Measurements from ENCODE around the gene ADM2.

ADM2 gene

GRCh38 chr22:50445071-50445879 is 36.1 kb upstream of the ADM2 start:
- no peak overlapping the region for H3K4me3 ChIP-seq (ENCODE audit: low read depth, low read length)

DNA sequence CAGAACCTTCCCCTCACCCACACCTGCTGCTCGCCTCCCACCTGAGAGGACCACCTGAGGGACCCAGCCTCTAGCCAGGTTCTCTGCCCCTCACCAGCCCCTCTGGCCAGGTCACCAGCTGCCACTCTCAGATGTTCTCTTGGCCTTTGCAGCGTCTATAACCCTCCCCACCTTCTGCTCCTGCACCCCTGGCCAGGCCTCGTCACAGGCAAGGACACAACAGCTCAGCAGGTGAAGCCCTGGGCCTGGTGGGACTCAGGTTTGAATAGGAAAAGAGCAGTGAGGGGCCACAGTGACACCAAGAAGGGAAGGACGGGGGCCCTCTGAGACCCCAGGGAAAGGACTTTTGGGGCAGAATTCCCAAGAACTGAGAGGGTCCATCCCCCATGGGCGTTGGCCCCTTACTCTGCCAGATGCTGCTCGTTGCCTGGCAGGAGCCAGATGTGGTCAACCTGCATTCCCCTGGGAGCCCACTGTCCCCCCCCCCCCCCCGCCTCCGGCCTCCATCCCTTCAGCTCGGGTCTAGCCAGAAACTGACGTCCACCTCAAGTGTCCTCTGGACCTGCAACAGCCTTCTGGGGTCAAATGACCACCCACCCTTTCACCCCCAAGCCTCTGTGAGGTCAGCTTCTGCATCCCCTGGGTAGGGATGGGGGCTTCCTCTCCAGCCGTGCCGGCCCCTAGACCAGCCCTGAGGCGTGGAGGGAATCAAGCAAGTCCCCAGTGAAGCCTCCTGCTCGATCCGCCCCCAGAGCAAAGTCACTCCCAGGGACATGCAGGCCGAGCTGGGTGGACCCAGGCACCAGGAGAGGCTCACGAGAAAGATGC is 35.2 kb upstream of the ADM2 start:
- no peak overlapping the region for H3K4me3 ChIP-seq (ENCODE audit: low read depth, low read length)

- H3K4me3 ChIP-seq (ENCODE audit: low read depth, low read length): no peak overlapping the region
Measured at GRCh38 chr22:50446708-50447575, 34.4 kb upstream of the ADM2 start.

DNA sequence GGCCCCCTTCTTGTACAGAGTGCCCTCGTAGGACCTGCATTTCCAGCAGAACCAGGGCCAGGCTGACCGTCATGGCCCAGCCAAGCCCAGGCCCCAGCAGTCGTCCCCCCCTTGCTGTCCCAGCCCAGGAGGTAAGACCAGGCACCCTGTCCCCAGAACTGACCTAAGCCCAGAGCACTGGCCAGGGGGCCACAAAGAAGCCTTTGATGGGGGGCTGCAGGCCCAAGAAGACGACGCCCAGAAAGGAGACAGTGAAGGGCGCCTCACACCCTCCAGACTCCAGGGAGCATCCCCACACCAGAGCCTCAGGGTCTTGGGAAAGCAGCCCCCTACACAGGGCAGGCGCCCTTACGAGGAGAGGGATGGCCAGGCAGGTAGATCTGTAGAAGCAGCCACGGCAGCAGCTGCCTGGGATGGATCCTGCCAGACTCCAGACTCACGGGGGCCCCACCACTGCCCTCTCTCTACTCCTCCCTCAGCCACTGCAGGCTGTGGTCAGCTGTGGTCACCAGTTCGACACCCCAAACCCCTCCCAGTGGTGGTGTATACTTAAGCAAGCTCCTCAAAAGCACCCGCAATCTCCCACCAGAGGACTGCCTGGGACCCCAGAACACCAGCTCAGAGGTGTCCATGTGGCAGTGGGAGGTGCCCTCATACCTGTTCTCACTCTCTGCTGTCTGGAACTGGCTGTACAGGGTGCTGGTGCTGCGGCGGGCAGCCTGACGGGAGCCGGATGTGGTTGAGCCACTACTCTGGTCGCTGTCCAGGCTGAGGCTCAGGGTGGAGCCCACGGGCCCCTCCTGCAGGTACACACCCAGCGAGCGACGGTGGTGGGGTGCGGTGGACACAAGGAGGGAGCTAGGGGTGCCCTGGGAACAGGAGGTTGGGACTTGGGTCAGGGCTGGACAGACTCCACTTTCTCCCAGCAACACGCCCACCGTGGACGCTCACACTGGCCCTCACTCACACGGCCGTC is 33.5 kb upstream of the ADM2 start:
- H3K4me3 ChIP-seq (ENCODE audit: low read depth, low read length): no peak overlapping the region

DNA sequence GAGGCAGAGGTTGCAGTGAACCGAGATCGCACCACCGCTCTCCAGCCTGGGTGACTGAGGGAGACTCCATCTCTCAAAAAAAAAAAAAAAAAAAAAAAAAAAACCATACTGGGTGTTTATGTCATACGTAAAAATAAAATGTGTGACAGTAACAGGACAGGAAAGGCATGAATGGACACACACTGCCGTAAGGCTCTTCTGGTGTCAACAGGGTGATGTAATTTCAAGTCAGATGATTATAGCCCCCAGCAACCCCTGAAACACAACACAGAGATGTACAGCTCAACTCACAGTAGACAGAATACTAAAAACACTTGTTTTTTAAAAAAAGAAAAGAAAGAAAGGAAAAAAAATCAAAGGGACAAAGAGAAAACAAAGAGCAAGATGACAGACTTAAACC is 28.7 kb upstream of the ADM2 start:
- H3K4me3 ChIP-seq (ENCODE audit: low read depth, low read length): no peak overlapping the region

DNA sequence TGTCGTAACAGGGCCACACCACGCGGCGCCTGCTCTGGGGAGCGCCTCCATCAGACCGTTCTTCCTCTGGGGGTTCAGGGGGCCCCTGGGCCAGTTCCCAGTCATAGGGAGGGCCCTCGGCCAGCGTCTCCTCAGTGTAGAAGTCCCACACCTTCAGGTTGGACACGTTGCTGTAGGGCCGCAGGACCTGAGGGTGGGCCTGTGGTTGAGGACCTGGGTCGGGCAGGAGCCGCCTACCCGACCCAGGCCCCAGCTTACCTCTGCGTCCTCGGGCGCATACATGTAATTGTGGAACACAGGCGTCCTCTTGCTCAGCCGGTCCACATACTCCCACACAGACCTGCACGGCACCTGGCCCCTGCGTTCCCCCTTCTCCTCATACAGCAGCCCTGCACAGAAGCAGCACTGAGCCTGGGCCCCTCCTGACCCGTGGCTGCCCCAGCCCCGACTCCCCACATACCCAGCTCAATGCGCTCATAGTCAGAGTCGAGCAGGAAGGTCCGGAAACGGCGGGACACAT is 26.7 kb upstream of the ADM2 start:
- no peak overlapping the region for H3K4me3 ChIP-seq (ENCODE audit: low read depth, low read length)

DNA sequence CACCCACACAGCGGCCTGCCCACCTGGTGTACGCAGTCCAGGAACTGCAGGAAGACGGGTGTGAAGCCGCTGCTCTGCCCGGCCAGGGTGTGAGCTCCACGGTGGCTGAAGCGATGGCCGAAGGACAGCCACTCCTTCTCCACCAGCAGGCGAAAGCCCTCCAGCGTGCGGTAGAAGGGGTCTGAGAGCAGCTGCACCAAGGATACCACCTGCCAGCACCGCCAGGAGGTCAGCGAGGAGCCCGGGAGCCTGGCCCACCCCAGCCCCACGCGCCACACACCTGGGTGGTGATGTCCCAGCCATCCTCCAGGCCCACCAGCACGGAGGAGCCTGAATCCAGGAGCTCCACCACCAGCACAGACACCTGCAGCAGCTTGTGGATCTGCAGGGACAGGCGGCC is 26.1 kb upstream of the ADM2 start:
- H3K4me3 ChIP-seq (ENCODE audit: low read depth, low read length): no peak overlapping the region

DNA sequence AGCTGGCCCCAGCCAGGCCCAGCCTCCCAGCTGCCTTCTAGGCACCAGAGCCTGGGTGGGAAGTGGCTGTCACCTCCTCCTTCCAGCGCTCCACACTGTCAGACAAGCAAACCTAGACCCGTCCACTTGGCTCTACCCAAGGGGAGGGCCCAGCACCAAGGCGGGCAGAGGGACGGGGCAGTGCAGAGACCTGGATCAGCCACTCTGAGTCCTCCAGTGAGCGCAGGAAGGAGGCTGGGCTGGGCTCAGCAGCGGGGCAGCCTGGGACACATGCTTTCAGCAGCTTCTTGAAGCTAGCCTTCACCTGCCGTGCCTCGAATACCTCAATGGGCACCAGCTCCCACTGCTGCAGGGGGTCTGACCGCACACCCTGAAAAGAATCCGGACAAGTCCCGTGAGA is 25.3 kb upstream of the ADM2 start:
- no peak overlapping the region for H3K4me3 ChIP-seq (ENCODE audit: low read depth, low read length)

DNA sequence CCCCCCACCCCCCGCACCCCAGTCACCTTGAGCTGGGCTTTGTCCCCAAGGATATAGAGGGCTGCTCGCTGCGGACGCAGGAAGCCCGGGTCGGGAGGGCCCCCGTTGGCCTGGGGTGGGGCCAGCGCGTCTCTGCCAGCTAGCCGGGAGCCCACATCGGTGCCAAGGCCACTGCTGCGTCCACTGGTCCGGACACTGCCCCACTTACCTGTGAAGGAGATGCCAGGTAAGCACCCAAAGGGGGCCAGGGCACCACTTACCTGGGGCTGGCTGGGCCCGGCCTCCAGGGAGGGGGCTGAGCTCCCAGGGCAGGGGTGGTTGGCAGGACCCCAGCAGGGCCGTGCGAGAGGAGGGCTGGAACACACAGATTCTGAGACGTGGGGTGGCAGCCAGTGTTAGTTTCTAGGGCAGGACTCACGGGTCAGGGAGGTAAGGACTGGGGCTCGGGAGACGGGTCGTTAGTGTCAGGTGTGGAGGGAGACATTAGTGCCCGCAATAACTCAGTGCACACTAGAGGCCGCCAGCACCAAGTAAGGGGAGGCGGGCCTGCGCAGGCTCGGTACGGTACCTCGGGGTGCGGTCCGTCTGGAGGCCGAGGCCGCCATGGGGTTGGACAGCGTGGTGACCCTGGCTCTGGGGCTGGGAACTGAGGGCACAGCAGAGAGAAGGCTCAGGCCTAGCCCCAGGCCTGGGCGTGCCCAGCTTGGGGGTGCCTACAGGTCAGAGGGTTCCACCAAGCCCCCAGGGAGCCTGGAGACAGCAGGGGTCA is 24.7 kb upstream of the ADM2 start:
- no peak overlapping the region for H3K4me3 ChIP-seq (ENCODE audit: low read depth, low read length)

DNA sequence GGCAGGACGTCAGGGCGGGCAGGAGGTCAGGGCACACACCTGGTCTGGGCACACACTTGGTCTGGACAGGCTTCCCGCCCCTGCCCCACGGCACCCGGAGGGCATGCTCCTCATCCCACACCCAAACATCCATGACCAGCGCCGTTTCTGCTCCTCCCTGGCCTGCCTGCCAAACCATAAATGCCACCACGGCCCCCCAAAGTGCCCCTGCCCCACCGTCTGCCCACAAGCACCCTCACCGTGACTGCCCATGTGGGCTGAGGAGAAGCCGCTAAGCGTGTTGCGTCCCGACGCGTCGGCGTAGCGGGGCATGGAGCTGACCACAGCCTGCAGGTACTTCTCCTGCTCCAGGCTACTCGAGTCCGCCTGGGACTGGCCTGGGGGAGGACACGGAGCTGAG is 22.3 kb upstream of the ADM2 start:
- no peak overlapping the region for H3K4me3 ChIP-seq (ENCODE audit: low read depth, low read length)

- no peak overlapping the region for H3K4me3 ChIP-seq (ENCODE audit: low read depth, low read length)
Measured at GRCh38 chr22:50459496-50460140, 21.7 kb upstream of the ADM2 start.

- no peak overlapping the region for H3K4me3 ChIP-seq (ENCODE audit: low read depth, low read length)
Measured at GRCh38 chr22:50460938-50461337, 20.4 kb upstream of the ADM2 start.

GRCh38 chr22:50461536-50461935 is 19.8 kb upstream of the ADM2 start:
- H3K4me3 ChIP-seq (ENCODE audit: low read depth, low read length): no peak overlapping the region

DNA sequence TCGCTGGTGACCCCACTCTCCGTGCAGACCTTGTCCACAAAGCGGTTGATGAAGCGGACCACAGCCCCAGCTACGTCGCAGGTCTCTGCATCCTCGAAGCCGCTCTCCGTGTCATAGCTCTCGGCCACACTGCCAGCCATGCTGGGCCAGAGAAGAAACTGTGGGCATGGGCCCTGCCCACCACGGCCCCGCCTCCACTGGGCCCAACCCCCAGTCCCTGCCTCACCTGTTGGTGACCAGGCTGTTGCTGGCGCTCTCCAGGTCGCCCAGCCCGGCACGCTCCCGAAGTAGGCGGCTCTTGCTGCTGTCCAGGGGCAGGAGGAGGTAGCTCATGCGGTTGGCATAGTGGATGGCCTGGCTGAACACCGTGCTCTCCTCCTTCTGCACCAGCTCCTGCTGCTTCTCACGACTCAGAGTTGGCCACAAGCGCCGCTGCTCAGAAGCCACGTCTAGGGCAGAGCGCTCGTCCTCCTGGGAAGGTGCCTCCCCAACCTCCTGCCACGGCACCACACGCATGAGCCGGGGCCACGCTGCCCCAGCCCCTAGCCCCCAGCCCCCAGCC is 19.3 kb upstream of the ADM2 start:
- no peak overlapping the region for H3K4me3 ChIP-seq (ENCODE audit: low read depth, low read length)

DNA sequence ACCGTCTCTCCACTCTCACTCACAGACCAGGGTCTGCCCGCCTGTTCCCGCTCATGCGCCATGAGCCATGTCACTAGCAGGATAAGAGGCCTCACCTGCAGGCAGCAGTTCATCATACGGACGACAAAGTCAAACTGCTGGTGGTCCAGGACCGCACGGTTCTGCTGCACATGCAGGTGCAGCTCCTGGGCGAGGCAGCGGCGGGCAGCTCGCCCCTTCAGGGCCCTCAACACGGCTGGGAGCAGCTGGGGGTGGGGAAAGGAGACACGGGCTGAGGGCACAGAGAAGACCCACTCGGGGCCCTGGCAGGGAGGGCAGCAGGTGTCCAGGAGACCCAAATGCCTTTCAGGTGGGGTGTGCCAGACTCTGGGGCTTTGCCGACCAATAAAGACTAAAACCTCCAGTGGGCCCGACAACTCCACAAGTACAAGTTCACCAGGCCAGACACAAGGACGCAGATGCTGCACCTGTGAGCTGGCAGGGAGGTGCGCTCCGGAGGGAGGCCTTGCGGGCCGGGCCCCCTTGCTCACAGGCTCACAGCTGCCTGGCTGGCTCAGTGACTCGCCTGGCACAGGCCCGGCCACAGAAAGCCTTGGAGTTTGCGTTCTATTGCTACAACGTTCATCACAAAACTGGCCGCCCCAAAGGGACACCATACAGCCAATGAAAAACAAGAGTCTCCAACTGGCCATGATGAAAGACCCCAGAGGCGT is 18.0 kb upstream of the ADM2 start:
- H3K4me3 ChIP-seq (ENCODE audit: low read depth, low read length): no peak overlapping the region

GRCh38 chr22:50464451-50464850 is 16.9 kb upstream of the ADM2 start:
- no peak overlapping the region for H3K4me3 ChIP-seq (ENCODE audit: low read depth, low read length)

DNA sequence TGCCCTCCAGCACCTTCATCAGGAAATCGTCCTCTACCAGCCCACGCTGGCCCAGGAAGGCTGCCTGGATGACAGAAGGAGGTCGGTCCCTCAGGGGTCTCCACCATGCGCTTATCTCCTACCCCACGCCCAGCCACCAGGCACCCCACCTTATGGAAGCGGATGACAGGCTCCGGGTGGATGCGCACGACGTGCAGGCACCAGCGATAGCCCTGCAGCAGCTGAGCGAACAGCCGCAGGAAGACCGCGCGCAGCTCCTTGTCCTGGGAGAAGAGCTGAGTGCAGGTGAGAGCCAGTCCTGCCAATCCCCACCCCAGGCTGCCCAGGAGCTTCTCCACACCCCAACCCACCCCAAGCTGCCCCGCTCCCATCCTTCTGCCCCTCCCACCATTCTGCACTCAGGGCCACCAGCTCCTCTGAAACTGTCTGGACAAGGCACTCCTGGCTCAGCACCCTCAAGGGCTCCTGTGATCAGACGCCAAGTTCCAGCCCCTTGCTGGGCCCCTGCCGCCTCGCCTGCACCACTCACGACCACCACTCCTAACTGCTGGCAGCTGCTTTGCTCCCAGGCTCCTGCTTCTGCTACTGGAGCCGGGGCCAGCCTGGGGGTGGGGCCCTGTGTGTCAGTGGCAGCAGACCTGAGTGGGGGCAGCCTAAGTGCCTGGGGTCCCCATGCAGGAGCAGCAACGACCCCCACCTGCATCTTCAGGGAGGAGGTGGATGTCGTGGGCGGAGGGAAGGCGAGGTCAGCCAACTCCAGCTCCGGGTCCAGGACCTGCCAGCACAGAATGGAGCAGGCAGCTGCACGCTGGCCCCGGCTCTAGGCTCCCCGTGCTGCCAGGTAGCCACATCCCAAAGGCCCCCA is 16.0 kb upstream of the ADM2 start:
- H3K4me3 ChIP-seq (ENCODE audit: low read depth, low read length): no peak overlapping the region
